ENCODE measurements around the gene SLCO1B1. TPM values are rescaled to one million over a fixed set of nuclear protein-coding genes. Genes with fewer than 3 reads are reported as not detected.

The SLCO1B1 gene
- total and polyA plus RNA-seq, 2 of the 8 experiments (the other 6 are each of a cell fraction or from before 2014, with no cell fraction given): 0.13 TPM; not detected in 1

- no peak overlapping the region for H3K4me2 ChIP-seq (ENCODE audit: insufficient read depth in 1 of 2, low read depth in 2 of 2, low read length in 2 of 2)
- FAIRE-seq: no peak
- no peak overlapping the region for H2BK15ac ChIP-seq (ENCODE audit: low read length)
- TF ChIP-seq CEBPB (IDR thresholded peaks at IDR 0.05; ENCODE audit: low read depth, low read length) (no peak), TEAD4 (IDR thresholded peaks at IDR 0.05; ENCODE audit: low read depth, low read length) (no peak), POLR2A (IDR thresholded peaks at IDR 0.05; ENCODE audit: control extremely low read depth in 1 of 2, low read depth in 2 of 2, low read length in 2 of 2) (no peak), TAF7 (optimal IDR thresholded peaks at IDR 0.05; ENCODE audit: borderline replicate concordance, low read depth, low read length) (no peak), CTBP2 (IDR thresholded peaks at IDR 0.05; ENCODE audit: borderline replicate concordance, insufficient read depth, insufficient read length, low read length) (no peak), CTCF (IDR thresholded peaks at IDR 0.05; ENCODE audit: control extremely low read depth in 1 of 3, insufficient read depth in 1 of 3, low read depth in 1 of 3, low read length in 3 of 3) (no peak), ATF2 (IDR thresholded peaks at IDR 0.05; ENCODE audit: low read length) (no peak), SIRT6 (IDR thresholded peaks at IDR 0.05; ENCODE audit: low read length) (no peak), RNF2 (IDR thresholded peaks at IDR 0.05; ENCODE audit: borderline replicate concordance, low read depth, low read length, missing control alignments, poor library complexity, severe bottlenecking) (no peak), BRCA1 (IDR thresholded peaks at IDR 0.05; ENCODE audit: low read depth, low read length) (no peak)
Measured at GRCh38 chr12:21223930-21224329, 92.9 kb downstream of the SLCO1B1 start.

More at GRCh38 chr12:21223930-21224329, 92.9 kb downstream of the SLCO1B1 start:
- no peaks in the 10 kb centered on the region for H3K36me3 ChIP-seq (ENCODE audit: control insufficient read depth in 2 of 4, insufficient read depth in 4 of 4, low read length in 3 of 4)
- DNase-seq (ENCODE audit: low read depth in 1 of 2, low spot score in 2 of 2): no peak
- H4K5ac ChIP-seq (ENCODE audit: insufficient read length, low read depth, low read length): no peak overlapping the region
- H4K91ac ChIP-seq (replicated peaks; ENCODE audit: insufficient read length, low read length): no peak overlapping the region
- no peak overlapping the region for H2BK20ac ChIP-seq (ENCODE audit: low read length)
- no peak overlapping the region for H2AK5ac ChIP-seq (ENCODE audit: low read depth, low read length)
- H3K14ac ChIP-seq (ENCODE audit: insufficient read length): no peak overlapping the region
- H4K8ac ChIP-seq (ENCODE audit: extremely low read depth, insufficient read depth, low read length): no peak overlapping the region
- H3K23me2 ChIP-seq (ENCODE audit: low read depth, low read length): no peaks in the 10 kb centered on the region
- H4K20me1 ChIP-seq (replicated peaks in 1 of 2; ENCODE audit: control insufficient read depth in 1 of 2, insufficient read depth in 2 of 2, low read length in 2 of 2): no peaks in the 10 kb centered on the region
- no peak overlapping the region for H2BK5ac ChIP-seq (ENCODE audit: low read depth, low read length)
- no peak overlapping the region for H3K56ac ChIP-seq (replicated peaks; ENCODE audit: insufficient read length, low read depth, low read length)
- no peaks in the 10 kb centered on the region for H3K79me2 ChIP-seq (ENCODE audit: control insufficient read depth in 1 of 2, insufficient read depth in 2 of 2, low read length in 2 of 2)
- H3K9me3 ChIP-seq (ENCODE audit: insufficient read depth in 2 of 2, low read depth in 1 of 2, low read length in 1 of 2): no peaks in the 10 kb centered on the region
- no peak overlapping the region for H3K4ac ChIP-seq (replicated peaks; ENCODE audit: insufficient read length, low read depth, low read length)
- H2BK120ac ChIP-seq (replicated peaks; ENCODE audit: low read depth, low read length): no peak overlapping the region
- no peak overlapping the region for H2BK12ac ChIP-seq (ENCODE audit: low read depth, low read length)
- POLR2A ChIA-PET (ENCODE audit: partially characterized antibody): no interaction called here
- H3K27ac ChIP-seq (ENCODE audit: low read depth, low read length): no peak overlapping the region
- H3K4me1 ChIP-seq (replicated peaks in 1 of 4; ENCODE audit: control insufficient read depth in 3 of 4, insufficient read depth in 4 of 4, low read length in 3 of 4): no peaks in the 10 kb centered on the region
- CTCF ChIA-PET (ENCODE audit: partially characterized antibody): interaction anchor here (0.7 to 1.1 kb wide), 2 partner anchors 52 to 859 kb away, joined by 3 read pairs; no protein-coding TSS in a partner anchor
- H3K9ac ChIP-seq (replicated peaks in 1 of 4; ENCODE audit: extremely low read depth in 1 of 4, low read depth in 3 of 4, low read length in 3 of 4): no peak overlapping the region
- no peak overlapping the region for H3K4me3 ChIP-seq (ENCODE audit: extremely low read depth in 1 of 4, insufficient read depth in 2 of 4, low read depth in 3 of 4, low read length in 4 of 4)
- no peak overlapping the region for H3K18ac ChIP-seq (ENCODE audit: extremely low read depth, low read length)
- no peaks in the 10 kb centered on the region for H3K79me1 ChIP-seq (ENCODE audit: low read depth, low read length)
- H3K23ac ChIP-seq (ENCODE audit: insufficient read length): no peak overlapping the region
- H2AFZ ChIP-seq (ENCODE audit: low read length): no peak overlapping the region
- no peaks in the 10 kb centered on the region for H3K27me3 ChIP-seq (replicated peaks in 1 of 4; ENCODE audit: control insufficient read depth in 3 of 4, extremely low read depth in 1 of 4, insufficient read depth in 3 of 4, low read length in 3 of 4)

Data from H1 (cell line).